ENCODE results near the gene COPS3.

DNA sequence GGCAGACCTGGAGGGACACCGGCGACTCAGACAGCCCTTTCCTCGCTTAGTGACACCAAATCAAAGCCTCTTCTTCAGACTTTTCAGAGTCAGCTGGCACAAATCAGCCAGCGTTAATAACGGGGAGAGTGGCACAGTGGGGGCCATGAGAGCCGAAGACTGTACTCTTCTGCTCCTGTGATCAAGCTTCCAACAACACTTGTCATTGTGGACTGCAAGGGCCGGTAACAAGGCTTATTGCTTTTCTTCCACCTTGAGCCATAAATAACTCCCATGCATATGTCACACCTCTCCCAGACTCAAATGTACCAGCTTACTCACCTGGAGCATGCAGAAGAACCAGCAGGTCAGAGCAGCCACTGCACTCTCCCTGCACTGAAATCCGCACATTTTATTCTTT is 56.9 kb downstream of the COPS3 start:
- TF ChIP-seq, protein P1, sequence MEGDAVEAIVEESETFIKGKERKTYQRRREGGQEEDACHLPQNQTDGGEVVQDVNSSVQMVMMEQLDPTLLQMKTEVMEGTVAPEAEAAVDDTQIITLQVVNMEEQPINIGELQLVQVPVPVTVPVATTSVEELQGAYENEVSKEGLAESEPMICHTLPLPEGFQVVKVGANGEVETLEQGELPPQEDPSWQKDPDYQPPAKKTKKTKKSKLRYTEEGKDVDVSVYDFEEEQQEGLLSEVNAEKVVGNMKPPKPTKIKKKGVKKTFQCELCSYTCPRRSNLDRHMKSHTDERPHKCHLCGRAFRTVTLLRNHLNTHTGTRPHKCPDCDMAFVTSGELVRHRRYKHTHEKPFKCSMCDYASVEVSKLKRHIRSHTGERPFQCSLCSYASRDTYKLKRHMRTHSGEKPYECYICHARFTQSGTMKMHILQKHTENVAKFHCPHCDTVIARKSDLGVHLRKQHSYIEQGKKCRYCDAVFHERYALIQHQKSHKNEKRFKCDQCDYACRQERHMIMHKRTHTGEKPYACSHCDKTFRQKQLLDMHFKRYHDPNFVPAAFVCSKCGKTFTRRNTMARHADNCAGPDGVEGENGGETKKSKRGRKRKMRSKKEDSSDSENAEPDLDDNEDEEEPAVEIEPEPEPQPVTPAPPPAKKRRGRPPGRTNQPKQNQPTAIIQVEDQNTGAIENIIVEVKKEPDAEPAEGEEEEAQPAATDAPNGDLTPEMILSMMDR (IDR thresholded peaks at IDR 0.05): no peak
- TF ChIP-seq POLR2AphosphoS5 (IDR thresholded peaks at IDR 0.05; ENCODE audit: low read depth, low read length): no peak
- TF ChIP-seq, protein P2, sequence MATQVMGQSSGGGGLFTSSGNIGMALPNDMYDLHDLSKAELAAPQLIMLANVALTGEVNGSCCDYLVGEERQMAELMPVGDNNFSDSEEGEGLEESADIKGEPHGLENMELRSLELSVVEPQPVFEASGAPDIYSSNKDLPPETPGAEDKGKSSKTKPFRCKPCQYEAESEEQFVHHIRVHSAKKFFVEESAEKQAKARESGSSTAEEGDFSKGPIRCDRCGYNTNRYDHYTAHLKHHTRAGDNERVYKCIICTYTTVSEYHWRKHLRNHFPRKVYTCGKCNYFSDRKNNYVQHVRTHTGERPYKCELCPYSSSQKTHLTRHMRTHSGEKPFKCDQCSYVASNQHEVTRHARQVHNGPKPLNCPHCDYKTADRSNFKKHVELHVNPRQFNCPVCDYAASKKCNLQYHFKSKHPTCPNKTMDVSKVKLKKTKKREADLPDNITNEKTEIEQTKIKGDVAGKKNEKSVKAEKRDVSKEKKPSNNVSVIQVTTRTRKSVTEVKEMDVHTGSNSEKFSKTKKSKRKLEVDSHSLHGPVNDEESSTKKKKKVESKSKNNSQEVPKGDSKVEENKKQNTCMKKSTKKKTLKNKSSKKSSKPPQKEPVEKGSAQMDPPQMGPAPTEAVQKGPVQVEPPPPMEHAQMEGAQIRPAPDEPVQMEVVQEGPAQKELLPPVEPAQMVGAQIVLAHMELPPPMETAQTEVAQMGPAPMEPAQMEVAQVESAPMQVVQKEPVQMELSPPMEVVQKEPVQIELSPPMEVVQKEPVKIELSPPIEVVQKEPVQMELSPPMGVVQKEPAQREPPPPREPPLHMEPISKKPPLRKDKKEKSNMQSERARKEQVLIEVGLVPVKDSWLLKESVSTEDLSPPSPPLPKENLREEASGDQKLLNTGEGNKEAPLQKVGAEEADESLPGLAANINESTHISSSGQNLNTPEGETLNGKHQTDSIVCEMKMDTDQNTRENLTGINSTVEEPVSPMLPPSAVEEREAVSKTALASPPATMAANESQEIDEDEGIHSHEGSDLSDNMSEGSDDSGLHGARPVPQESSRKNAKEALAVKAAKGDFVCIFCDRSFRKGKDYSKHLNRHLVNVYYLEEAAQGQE (IDR thresholded peaks at IDR 0.05; ENCODE audit: insufficient read depth in 1 of 2, low read depth in 2 of 2, low read length in 1 of 2): no peak

Data from Panc1 (cell line).